VCaP (cell line): ENCODE measurements around the gene ANO8.
"Not testable (repeated sequence)": the region's sequence is repeated elsewhere in the genome, so short reads cannot be mapped to it uniquely, and the experiment has no call there.

Source experiments
- H3K27ac ChIP-seq: fragments of 450-650 bp; 2 replicates; pipeline ENCODE4 v1.5.1; 2017
- TF ChIP-seq, protein P1 (sequence below): fragments of 450-650 bp; conservative IDR thresholded peaks from 2 replicates; pipeline ENCODE4 v1.5.1; 2017; ENCODE audit warnings: mild to moderate bottlenecking, moderate library complexity

The ANO8 gene

DNA sequence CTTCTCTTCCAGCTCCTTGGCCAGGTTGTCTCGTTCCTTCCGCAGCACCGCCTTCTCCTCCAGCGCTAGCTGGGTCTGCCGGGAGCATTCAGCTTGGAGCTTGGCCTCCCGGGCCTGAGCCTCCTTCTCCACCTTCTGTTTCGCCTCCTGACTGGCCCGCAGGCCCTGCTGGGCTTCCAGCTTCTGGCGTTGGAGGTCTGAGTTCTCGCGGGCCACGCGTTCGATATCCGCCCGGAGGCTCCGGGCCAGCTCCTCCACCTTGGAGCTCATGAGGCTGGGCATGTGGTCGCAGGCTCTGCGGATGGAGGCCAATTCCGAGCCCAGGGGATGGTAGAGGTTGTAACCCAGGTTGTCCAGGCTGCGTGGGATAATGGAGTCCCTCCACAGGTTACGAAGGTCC is 30.7 kb upstream of the ANO8 start:
- no peak overlapping the region for H3K27ac ChIP-seq
- TF ChIP-seq, protein P1, sequence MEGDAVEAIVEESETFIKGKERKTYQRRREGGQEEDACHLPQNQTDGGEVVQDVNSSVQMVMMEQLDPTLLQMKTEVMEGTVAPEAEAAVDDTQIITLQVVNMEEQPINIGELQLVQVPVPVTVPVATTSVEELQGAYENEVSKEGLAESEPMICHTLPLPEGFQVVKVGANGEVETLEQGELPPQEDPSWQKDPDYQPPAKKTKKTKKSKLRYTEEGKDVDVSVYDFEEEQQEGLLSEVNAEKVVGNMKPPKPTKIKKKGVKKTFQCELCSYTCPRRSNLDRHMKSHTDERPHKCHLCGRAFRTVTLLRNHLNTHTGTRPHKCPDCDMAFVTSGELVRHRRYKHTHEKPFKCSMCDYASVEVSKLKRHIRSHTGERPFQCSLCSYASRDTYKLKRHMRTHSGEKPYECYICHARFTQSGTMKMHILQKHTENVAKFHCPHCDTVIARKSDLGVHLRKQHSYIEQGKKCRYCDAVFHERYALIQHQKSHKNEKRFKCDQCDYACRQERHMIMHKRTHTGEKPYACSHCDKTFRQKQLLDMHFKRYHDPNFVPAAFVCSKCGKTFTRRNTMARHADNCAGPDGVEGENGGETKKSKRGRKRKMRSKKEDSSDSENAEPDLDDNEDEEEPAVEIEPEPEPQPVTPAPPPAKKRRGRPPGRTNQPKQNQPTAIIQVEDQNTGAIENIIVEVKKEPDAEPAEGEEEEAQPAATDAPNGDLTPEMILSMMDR = no peak

DNA sequence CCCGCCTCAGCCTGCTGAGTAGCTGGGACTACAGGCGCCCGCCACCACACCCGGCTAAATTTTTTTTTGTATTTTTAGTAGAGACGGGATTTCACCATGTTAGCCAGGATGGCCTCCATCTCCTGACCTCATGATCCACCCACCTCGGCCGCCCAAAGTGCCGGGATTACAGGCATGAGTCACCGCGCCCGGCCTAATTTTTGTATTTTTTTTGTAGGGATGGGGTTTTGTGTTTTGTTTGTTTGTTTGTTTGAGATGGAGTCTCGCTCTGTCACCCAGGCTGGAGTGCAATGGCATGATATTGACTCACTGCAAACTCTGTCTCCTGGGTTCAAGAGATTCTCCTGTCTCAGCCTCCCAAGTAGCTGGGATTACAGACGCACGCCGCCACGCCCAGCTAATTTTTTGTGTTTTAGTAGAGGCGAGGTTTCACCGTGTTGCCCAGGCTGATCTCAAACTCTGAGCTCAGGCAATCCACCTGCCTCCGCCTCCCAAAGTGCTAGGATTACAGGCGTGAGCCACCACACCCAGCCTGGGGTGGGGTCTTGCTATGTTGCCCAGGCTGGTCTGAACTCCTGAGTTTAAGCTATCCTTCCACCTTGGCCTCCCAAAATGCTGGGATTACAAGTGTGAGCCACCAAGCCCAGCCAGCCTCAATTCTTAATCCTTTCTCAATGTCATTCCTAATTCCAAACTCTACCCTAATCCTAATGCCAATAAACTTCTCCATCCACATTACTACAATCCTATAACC is 29.4 kb upstream of the ANO8 start:
- not testable (repeated sequence) for H3K27ac ChIP-seq

DNA sequence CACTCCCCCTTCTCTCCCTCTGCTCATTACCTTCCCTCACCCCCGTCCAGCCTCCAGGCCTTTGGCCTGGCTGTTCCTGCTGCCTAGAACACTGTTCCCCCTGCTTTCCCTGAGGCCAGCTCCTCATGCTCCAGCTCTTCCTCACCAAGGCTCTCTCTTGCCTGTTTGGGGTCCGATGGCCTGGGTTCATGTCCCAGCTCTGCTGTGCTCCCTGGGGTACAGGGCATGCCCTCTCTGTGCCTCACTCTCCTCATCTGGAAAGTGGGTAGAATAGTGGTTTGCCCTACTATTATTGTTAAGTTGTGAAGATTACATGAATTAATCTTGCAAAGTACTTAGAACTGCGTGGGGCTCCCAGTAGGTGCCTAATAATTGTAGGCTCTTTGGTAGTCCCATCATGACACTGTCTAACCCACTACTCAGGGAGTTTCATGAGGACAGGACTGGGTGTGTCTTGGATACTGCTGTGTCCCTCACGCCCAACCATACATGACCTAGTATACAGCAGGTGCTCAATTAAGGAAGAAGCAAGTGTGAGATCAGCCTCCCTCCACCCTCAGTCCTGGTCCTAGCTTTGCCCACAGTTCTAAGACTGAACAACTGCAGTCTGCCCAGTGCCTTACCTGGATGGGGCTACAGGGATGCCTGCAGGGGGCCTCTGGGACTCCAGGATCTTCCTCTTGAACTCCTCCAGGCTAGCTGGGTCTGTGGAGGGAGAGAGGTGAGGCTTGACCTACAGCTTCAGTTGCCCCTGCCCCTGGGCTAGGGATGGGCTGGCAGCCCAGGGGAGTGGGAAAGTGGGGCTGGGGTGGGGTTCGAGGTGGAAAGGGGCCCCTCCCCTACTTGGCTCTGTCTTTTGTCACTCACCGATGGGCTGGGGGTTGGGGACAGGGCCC is 25.5 kb upstream of the ANO8 start:
- no peak overlapping the region for H3K27ac ChIP-seq
- TF ChIP-seq, protein P1 = no peak

DNA sequence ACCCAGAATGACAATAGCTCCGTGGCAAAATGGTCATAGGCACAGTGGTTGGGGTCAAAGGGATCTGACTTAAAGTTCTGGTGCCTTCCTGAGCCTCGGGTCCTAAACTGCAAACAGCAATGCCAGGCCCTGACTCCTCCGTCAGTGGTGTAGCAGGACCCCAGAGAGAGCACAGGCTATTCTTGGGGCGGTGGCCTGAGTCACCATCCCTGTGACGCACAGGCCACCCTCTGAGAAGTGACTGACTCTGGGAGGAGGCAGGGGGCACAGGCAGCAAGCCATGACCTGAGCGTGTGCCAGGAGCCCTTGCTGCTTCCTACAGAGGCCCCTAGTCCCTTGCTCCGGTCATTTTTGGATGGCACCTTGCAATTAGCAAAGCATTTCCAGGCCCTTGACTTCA is 23.7 kb upstream of the ANO8 start:
- H3K27ac ChIP-seq = no peak overlapping the region
- TF ChIP-seq, protein P1 = no peak

DNA sequence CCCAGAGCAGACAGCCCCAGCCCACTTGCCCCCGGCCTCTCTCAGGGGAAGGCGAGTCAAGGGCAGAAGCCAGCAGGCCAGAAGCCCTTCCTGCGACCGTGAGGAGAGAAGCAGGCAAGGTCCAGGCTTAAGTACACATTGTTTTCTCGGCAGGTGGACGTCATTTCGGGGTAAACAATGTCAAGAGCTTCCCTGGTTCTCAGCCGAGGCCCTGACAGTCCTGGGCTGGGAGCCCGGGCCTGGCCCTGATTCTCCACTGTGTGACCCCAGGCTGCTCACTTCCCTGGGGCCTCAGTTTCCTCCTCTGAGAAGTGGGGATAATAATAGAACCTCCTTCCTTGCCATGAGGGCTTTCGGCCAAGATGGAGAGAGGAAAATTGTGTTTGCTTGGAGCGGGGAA is 23.1 kb upstream of the ANO8 start:
- TF ChIP-seq, protein P1 = no peak
- H3K27ac ChIP-seq = no peak overlapping the region

DNA sequence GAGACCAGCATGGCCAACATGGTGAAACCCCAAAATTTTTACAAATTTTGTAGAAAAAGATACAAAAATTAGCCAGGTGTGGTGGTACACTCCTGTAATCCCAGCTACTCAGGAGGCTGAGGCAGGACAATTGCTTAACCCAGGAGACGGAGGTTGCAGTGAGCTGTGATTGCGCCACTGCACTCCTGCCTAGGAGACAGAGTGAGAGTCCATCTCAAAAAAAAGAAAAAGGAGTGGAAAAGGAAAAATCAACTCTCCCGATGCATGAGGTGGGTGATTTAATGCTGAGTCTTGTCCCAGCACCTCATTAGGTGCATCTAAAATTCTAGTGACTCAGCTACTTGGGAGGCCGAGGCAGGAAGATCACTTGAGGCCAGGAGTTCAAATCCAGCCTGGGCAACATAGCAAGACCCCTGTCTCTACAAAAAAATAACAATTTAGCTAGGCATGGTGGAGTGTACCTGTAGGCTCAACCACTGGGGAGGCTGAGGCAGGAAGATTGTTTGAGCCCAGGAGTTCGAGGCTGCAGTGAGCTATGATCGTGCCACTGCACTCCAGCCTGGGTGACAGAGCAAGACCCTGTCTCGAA is 22.5 kb upstream of the ANO8 start:
- no peak overlapping the region for H3K27ac ChIP-seq
- TF ChIP-seq, protein P1 = no peak

DNA sequence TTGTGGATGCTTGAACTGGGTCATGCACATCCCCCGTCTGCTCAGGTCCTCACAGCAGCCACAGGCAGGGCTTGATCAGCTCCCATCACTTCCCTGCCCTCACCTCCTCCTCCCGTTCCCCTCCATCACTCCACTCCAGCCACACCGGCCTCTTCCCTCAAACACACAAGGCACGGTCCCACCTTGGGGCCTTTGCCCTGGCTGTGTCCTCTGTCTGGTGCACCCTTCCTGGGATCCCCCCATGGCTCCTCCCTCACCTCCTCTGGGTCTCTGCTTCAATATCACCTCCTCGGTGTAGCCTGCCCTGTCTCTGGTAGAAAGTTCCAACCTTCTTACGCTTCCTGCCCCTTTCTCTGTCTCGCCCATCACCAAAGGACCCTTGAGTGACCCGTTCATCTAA is 18.7 kb upstream of the ANO8 start:
- no peak overlapping the region for H3K27ac ChIP-seq
- TF ChIP-seq, protein P1 = no peak
